ENCODE measurements around the gene SNED1.

Gene SNED1

GRCh38 chr2:241048149-241048948 is 49.9 kb downstream of the SNED1 start:
- DNase-seq (ENCODE audit: low read depth in 2 of 2) = no peak

GRCh38 chr2:241048949-241049343 is 50.5 kb downstream of the SNED1 start:
- DNase-seq (ENCODE audit: low read depth in 2 of 2) = no peak

- DNase-seq (ENCODE audit: low read depth in 2 of 2) = no peak
Observed at GRCh38 chr2:241049739-241050623, 51.6 kb downstream of the SNED1 start.

GRCh38 chr2:241050624-241051577 is 52.5 kb downstream of the SNED1 start:
- DNase-seq (ENCODE audit: low read depth in 2 of 2) = no peak

- DNase-seq (ENCODE audit: low read depth in 2 of 2) = no peak
Observed at GRCh38 chr2:241051578-241052487, 53.4 kb downstream of the SNED1 start.

- no peak for DNase-seq (ENCODE audit: low read depth in 2 of 2)
Observed at GRCh38 chr2:241052677-241053360, 54.4 kb downstream of the SNED1 start.

GRCh38 chr2:241053576-241054251 is 55.3 kb downstream of the SNED1 start:
- no peak for DNase-seq (ENCODE audit: low read depth in 2 of 2)

- no peak for DNase-seq (ENCODE audit: low read depth in 2 of 2)
Observed at GRCh38 chr2:241061275-241061674, 62.9 kb downstream of the SNED1 start.

- no peak for DNase-seq (ENCODE audit: low read depth in 2 of 2)
Observed at GRCh38 chr2:241062389-241063092, 64.1 kb downstream of the SNED1 start.

GRCh38 chr2:241063093-241063551 is 64.7 kb downstream of the SNED1 start:
- no peak for DNase-seq (ENCODE audit: low read depth in 2 of 2)

GRCh38 chr2:241063587-241063986 is 65.2 kb downstream of the SNED1 start:
- DNase-seq (ENCODE audit: low read depth in 2 of 2) = no peak

GRCh38 chr2:241064008-241064801 is 65.8 kb downstream of the SNED1 start:
- DNase-seq (ENCODE audit: low read depth in 2 of 2) = peak in 1 of 2 donors; percentile 10

- DNase-seq (ENCODE audit: low read depth in 2 of 2) = no peak
Observed at GRCh38 chr2:241064802-241065354, 66.5 kb downstream of the SNED1 start.

GRCh38 chr2:241065355-241065803 is 67.0 kb downstream of the SNED1 start:
- no peak for DNase-seq (ENCODE audit: low read depth in 2 of 2)

- no peak for DNase-seq (ENCODE audit: low read depth in 2 of 2)
Observed at GRCh38 chr2:241066171-241066892, 67.9 kb downstream of the SNED1 start.

- no peak for DNase-seq (ENCODE audit: low read depth in 2 of 2)
Observed at GRCh38 chr2:241066893-241067341, 68.5 kb downstream of the SNED1 start.
